Ishikawa (cell line): Measurements from ENCODE around the gene PANX2.

Experiments
- CEBPB ChIP-seq: IDR thresholded peaks from 2 replicates; pipeline ENCODE4 v1.6.1; 2012
- CREB1 ChIP-seq: IDR thresholded peaks from 2 replicates; pipeline ENCODE4 v1.6.1; 2012; ENCODE audit warnings: low read depth
- EGR1 ChIP-seq: IDR thresholded peaks from 2 replicates; pipeline ENCODE4 v1.6.1; 2012
- EP300 ChIP-seq: IDR thresholded peaks from 2 replicates; pipeline ENCODE4 v1.6.1; 2012; ENCODE audit warnings: borderline replicate concordance
- FOXM1 ChIP-seq: IDR thresholded peaks from 2 replicates; pipeline ENCODE4 v1.6.1; 2012; ENCODE audit warnings: low read depth, borderline replicate concordance
- MAX ChIP-seq: IDR thresholded peaks from 2 replicates; pipeline ENCODE4 v1.6.1; 2012
- NFIC ChIP-seq: IDR thresholded peaks from 2 replicates; pipeline ENCODE4 v1.6.1; 2012
- RAD21 ChIP-seq: IDR thresholded peaks from 2 replicates; pipeline ENCODE4 v1.6.1; 2012; ENCODE audit warnings: low read depth
- REST ChIP-seq: IDR thresholded peaks from 2 replicates; pipeline ENCODE4 v1.6.1; 2012; ENCODE audit warnings: low read depth, mild to moderate bottlenecking
- TAF1 ChIP-seq: IDR thresholded peaks from 2 replicates; pipeline ENCODE4 v1.6.1; 2012; ENCODE audit warnings: low read depth, mild to moderate bottlenecking
- TEAD4 ChIP-seq: IDR thresholded peaks from 2 replicates; pipeline ENCODE4 v1.6.1; 2012
- USF1 ChIP-seq: IDR thresholded peaks from 2 replicates; pipeline ENCODE4 v1.6.1; 2012
- YY1 ChIP-seq: IDR thresholded peaks from 2 replicates; pipeline ENCODE4 v1.6.1; 2012; ENCODE audit warnings: low read depth
- ZBTB7A ChIP-seq: IDR thresholded peaks from 2 replicates; pipeline ENCODE4 v1.6.1; 2012; ENCODE audit warnings: low read depth

- no peak for TF ChIP-seq FOXM1
- TF ChIP-seq EP300, result no peak
- no peak for TF ChIP-seq RAD21
- TF ChIP-seq CEBPB, result no peak
- no peak for TF ChIP-seq MAX
- TF ChIP-seq REST, result no peak
- no peak for TF ChIP-seq EGR1
- no peak for TF ChIP-seq USF1
- TF ChIP-seq NFIC, result no peak
- TF ChIP-seq YY1, result no peak
- no peak for TF ChIP-seq TAF1
- TF ChIP-seq CREB1, result no peak
- TF ChIP-seq TEAD4, result no peak
- no peak for TF ChIP-seq ZBTB7A
Observed at GRCh38 chr22:50211147-50211546, 40.6 kb downstream of the PANX2 start.
